ENCODE results near the gene FAM135A.

FAM135A gene

GRCh38 chr6:70413114-70413991, at the start of gene FAM135A:
Gene FAM135A (plus strand): TSS chr6:70413508. CDS start chr6:70428343, 14,835 bp downstream.
- DNase-seq (ENCODE audit: low read depth in 1 of 2, low spot score in 1 of 2) = peak; percentile 84 to 89

GRCh38 chr6:70363741-70364493, 49.4 kb upstream of the FAM135A start:
- DNase-seq (ENCODE audit: low read depth in 1 of 2, low spot score in 1 of 2) = no peak

- peak; percentile 22 to 26 for DNase-seq (ENCODE audit: low read depth in 1 of 2, low spot score in 1 of 2)
Observed at GRCh38 chr6:70369332-70369950, 43.9 kb upstream of the FAM135A start.

GRCh38 chr6:70370496-70370895, 42.8 kb upstream of the FAM135A start:
- DNase-seq (ENCODE audit: low read depth in 1 of 2, low spot score in 1 of 2) = no peak

GRCh38 chr6:70371454-70372105, 41.7 kb upstream of the FAM135A start:
- DNase-seq (ENCODE audit: low read depth in 1 of 2, low spot score in 1 of 2) = no peak

GRCh38 chr6:70375166-70375565, 38.1 kb upstream of the FAM135A start:
- no peak for DNase-seq (ENCODE audit: low read depth in 1 of 2, low spot score in 1 of 2)

GRCh38 chr6:70375882-70376281, 37.4 kb upstream of the FAM135A start:
- no peak for DNase-seq (ENCODE audit: low read depth in 1 of 2, low spot score in 1 of 2)

- no peak for DNase-seq (ENCODE audit: low read depth in 1 of 2, low spot score in 1 of 2)
Observed at GRCh38 chr6:70376628-70377027, 36.7 kb upstream of the FAM135A start.

- no peak for DNase-seq (ENCODE audit: low read depth in 1 of 2, low spot score in 1 of 2)
Observed at GRCh38 chr6:70377372-70377771, 35.9 kb upstream of the FAM135A start.

GRCh38 chr6:70379473-70380013, 33.8 kb upstream of the FAM135A start:
- no peak for DNase-seq (ENCODE audit: low read depth in 1 of 2, low spot score in 1 of 2)

GRCh38 chr6:70380252-70380651, 33.1 kb upstream of the FAM135A start:
- no peak for DNase-seq (ENCODE audit: low read depth in 1 of 2, low spot score in 1 of 2)

GRCh38 chr6:70380771-70381416, 32.4 kb upstream of the FAM135A start:
- no peak for DNase-seq (ENCODE audit: low read depth in 1 of 2, low spot score in 1 of 2)

GRCh38 chr6:70381417-70381782, 31.9 kb upstream of the FAM135A start:
- no peak for DNase-seq (ENCODE audit: low read depth in 1 of 2, low spot score in 1 of 2)

- no peak for DNase-seq (ENCODE audit: low read depth in 1 of 2, low spot score in 1 of 2)
Observed at GRCh38 chr6:70385901-70386300, 27.4 kb upstream of the FAM135A start.

- no peak for DNase-seq (ENCODE audit: low read depth in 1 of 2, low spot score in 1 of 2)
Observed at GRCh38 chr6:70388814-70389213, 24.5 kb upstream of the FAM135A start.

GRCh38 chr6:70389261-70389660, 24.0 kb upstream of the FAM135A start:
- DNase-seq (ENCODE audit: low read depth in 1 of 2, low spot score in 1 of 2) = no peak

GRCh38 chr6:70390067-70390466, 23.2 kb upstream of the FAM135A start:
- no peak for DNase-seq (ENCODE audit: low read depth in 1 of 2, low spot score in 1 of 2)

- DNase-seq (ENCODE audit: low read depth in 1 of 2, low spot score in 1 of 2) = no peak
Observed at GRCh38 chr6:70391492-70391891, 21.8 kb upstream of the FAM135A start.

GRCh38 chr6:70394518-70395300, 18.6 kb upstream of the FAM135A start:
- DNase-seq (ENCODE audit: low read depth in 1 of 2, low spot score in 1 of 2) = no peak

- DNase-seq (ENCODE audit: low read depth in 1 of 2, low spot score in 1 of 2) = no peak
Observed at GRCh38 chr6:70395301-70395672, 18.0 kb upstream of the FAM135A start.
